Naive thymus-derived CD4-positive, alpha-beta T cell (primary cell): ENCODE results near the gene TSC22D1. TPM values are rescaled to one million over a fixed set of nuclear protein-coding genes. Genes with fewer than 3 reads are reported as not detected.

Experiments used
- ATAC-seq: fragments of 150-1000 bp; cut with Tn5 transposase; 2 replicates; pipeline ENCODE4 v1.10.0; 2021; ENCODE audit warnings: mild to moderate bottlenecking, moderate library complexity
- CTCF ChIA-PET: fragments of 350-600 bp; sonication (Branson Sonifier 250); formaldehyde crosslinking; loops from one replicate; lab custom pipeline; 2021; ENCODE audit warnings: antibody characterized with exemption; lab: Charles Lee
- POLR2A ChIA-PET: fragments of 350-600 bp; sonication (Branson Sonifier 250); formaldehyde crosslinking; loops from one replicate; lab custom pipeline; 2021; ENCODE audit warnings: antibody characterized with exemption, inconsistent platforms; lab: Charles Lee
- DNase-seq, 9 donors: peaks; one replicate each; pipeline versions ENCODE4 v3.0.0 to v3.0.0-alpha.2; 2020 to 2022; ENCODE audit warnings: mixed read lengths in 1 of 9
- H3K27ac ChIP-seq: one replicate; pipeline ENCODE4 v1.7.0; 2013; ENCODE audit warnings: mild to moderate bottlenecking, low read depth, low read length, moderate library complexity
- H3K27me3 ChIP-seq, 2 donors: one replicate each; pipeline ENCODE4 v1.7.0; 2013; ENCODE audit warnings: low read length in 2 of 2, mild to moderate bottlenecking in 2 of 2, moderate library complexity in 2 of 2; ENCODE audit not compliant: control insufficient read depth in 2 of 2, insufficient read depth in 2 of 2
- H3K36me3 ChIP-seq, 3 experiments: 1 replicate in 2 of 3; 2 replicates in 1 of 3; pipeline ENCODE4 v1.7.0; 2013; ENCODE audit warnings: low read length in 3 of 3, mild to moderate bottlenecking in 3 of 3, moderate library complexity in 1 of 3; ENCODE audit not compliant: insufficient read depth in 3 of 3, control insufficient read depth in 2 of 3
- H3K4me1 ChIP-seq, 2 donors: one replicate each; pipeline ENCODE4 v1.7.0; 2013; ENCODE audit warnings: low read length in 2 of 2, mild to moderate bottlenecking in 2 of 2, moderate library complexity in 1 of 2; ENCODE audit not compliant: control insufficient read depth in 2 of 2, insufficient read depth in 2 of 2
- H3K4me3 ChIP-seq: 2 replicates; pipeline ENCODE4 v1.7.0; 2013; ENCODE audit warnings: mild to moderate bottlenecking, low read length
- H3K9me3 ChIP-seq, 3 experiments: 1 replicate in 2 of 3; 2 replicates in 1 of 3; pipeline ENCODE4 v1.7.0; 2013; ENCODE audit warnings: low read length in 3 of 3; ENCODE audit not compliant: control insufficient read depth in 2 of 3
- H3K27ac Mint-ChIP-seq, 9 donors: one replicate each; pipeline ENCODE4 v1.8.0; 2020 to 2022; ENCODE audit warnings: mixed read lengths in 9 of 9, mild to moderate bottlenecking in 8 of 9, moderate library complexity in 5 of 9, inconsistent platforms in 2 of 9
- H3K27me3 Mint-ChIP-seq, 5 donors: one replicate each; pipeline ENCODE4 v1.8.0; 2021 to 2022; ENCODE audit warnings: mixed read lengths in 5 of 5, mild to moderate bottlenecking in 1 of 5
- H3K36me3 Mint-ChIP-seq, 5 donors: one replicate each; pipeline ENCODE4 v1.8.0; 2020 to 2022; ENCODE audit warnings: mixed read lengths in 5 of 5, mild to moderate bottlenecking in 3 of 5, inconsistent platforms in 1 of 5
- H3K4me1 Mint-ChIP-seq, 7 donors: one replicate each; pipeline ENCODE4 v1.8.0; 2020 to 2022; ENCODE audit warnings: mixed read lengths in 7 of 7, mild to moderate bottlenecking in 3 of 7, inconsistent platforms in 1 of 7
- H3K4me3 Mint-ChIP-seq, 10 donors: one replicate each; pipeline ENCODE4 v1.8.0; 2020 to 2022; ENCODE audit warnings: mild to moderate bottlenecking in 10 of 10, mixed read lengths in 10 of 10, moderate library complexity in 6 of 10, inconsistent platforms in 2 of 10
- H3K9me3 Mint-ChIP-seq, 11 donors: one replicate each; pipeline ENCODE4 v1.8.0; 2020 to 2022; ENCODE audit warnings: mixed read lengths in 11 of 11, mild to moderate bottlenecking in 4 of 11, inconsistent platforms in 1 of 11, moderate library complexity in 1 of 11
- intact Hi-C, 2 donors: fragments of 100-400 bp; cut with micrococcal nuclease; formaldehyde crosslinking; loops; one replicate each; pipeline ENCODE4 v1.15.1; 2023
- polyA plus RNA-seq, 2 donors: library from polyadenylated mRNA; unstranded; fragments of 300-500 nt; fragmentation: Illumina TruSeq; gene quantifications; one replicate each; pipeline ENCODE4 v1.2.3, GENCODE V29; 2021
- total RNA-seq, 6 experiments: library from RNA in 5 of 6; stranded (reverse) in 5 of 6; gene quantifications; 1 replicate in 5 of 6; 2 replicates in 1 of 6; pipeline ENCODE4 v1.2.3 and lab custom pipeline; 2021 to 2026

Gene TSC22D1
- total and polyA plus RNA-seq, 7 experiments from 2014 or later: 5.7 to 38.7 (median 29.5) TPM

- CTCF ChIA-PET: no interaction called here
Measured at GRCh38 chr13:44451651-44452050, 124.5 kb downstream of the TSC22D1 start.

GRCh38 chr13:44451126-44451525 lies 125.0 kb downstream of the TSC22D1 start:
- Mint-ChIP-seq H3K9me3 (no peaks in the 10 kb centered on the region), H3K27ac (peak overlapping the region in 1 of 9 donors; percentile 70), H3K4me3 (no peak overlapping the region), H3K4me1 (peaks cover 0 to 4% (median 0%) of the 10 kb centered on the region in 7 donors), H3K36me3 (peaks cover 0 to 10% (median 0%) of the 10 kb centered on the region in 5 donors), H3K27me3 (peaks cover 0 to 4% (median 0%) of the 10 kb centered on the region in 5 donors)
- DNase-seq (no peak), ATAC-seq (no peak)
- Histone ChIP-seq H3K4me1 (no peaks in the 10 kb centered on the region), H3K36me3 (no peaks in the 10 kb centered on the region), H3K9me3 (no peaks in the 10 kb centered on the region), H3K27me3 (no peaks in the 10 kb centered on the region), H3K4me3 (no peak overlapping the region), H3K27ac (no peak overlapping the region)
- intact Hi-C loops: no loop called here
- ChIA-PET POLR2A (no interaction called here), CTCF (no interaction called here)

More at GRCh38 chr13:44451651-44452050, 124.5 kb downstream of the TSC22D1 start:
- H3K27ac Mint-ChIP-seq: no peak overlapping the region
- Histone ChIP-seq H3K36me3 (no peaks in the 10 kb centered on the region), H3K27ac (no peak overlapping the region), H3K4me1 (no peaks in the 10 kb centered on the region), H3K9me3 (no peaks in the 10 kb centered on the region), H3K4me3 (no peak overlapping the region), H3K27me3 (no peaks in the 10 kb centered on the region)
- POLR2A ChIA-PET: no interaction called here
- H3K4me1 Mint-ChIP-seq: peaks cover 0 to 4% (median 0%) of the 10 kb centered on the region in 7 donors
- no peak for DNase-seq
- intact Hi-C loops: no loop called here
- H3K9me3 Mint-ChIP-seq: peaks cover 0 to 1% (median 0%) of the 10 kb centered on the region in 11 donors
- H3K27me3 Mint-ChIP-seq: no peaks in the 10 kb centered on the region
- ATAC-seq: no peak
- peaks cover 0 to 15% (median 3%) of the 10 kb centered on the region in 5 donors for H3K36me3 Mint-ChIP-seq
- no peak overlapping the region for H3K4me3 Mint-ChIP-seq

GRCh38 chr13:44449999-44450821 lies 125.9 kb downstream of the TSC22D1 start:
- DNase-seq (no peak), ATAC-seq (no peak)
- Mint-ChIP-seq H3K36me3 (peaks cover 0 to 8% (median 0%) of the 10 kb centered on the region in 5 donors), H3K4me3 (no peak overlapping the region), H3K27me3 (peaks cover 0 to 8% (median 0%) of the 10 kb centered on the region in 5 donors), H3K4me1 (peaks cover 0 to 4% (median 0%) of the 10 kb centered on the region in 7 donors), H3K9me3 (no peaks in the 10 kb centered on the region), H3K27ac (no peak overlapping the region)
- Histone ChIP-seq H3K4me1 (no peaks in the 10 kb centered on the region), H3K4me3 (no peak overlapping the region), H3K36me3 (no peaks in the 10 kb centered on the region), H3K27me3 (no peaks in the 10 kb centered on the region), H3K27ac (no peak overlapping the region), H3K9me3 (no peaks in the 10 kb centered on the region)
- CTCF ChIA-PET: no interaction called here
- intact Hi-C loops: no loop called here
- POLR2A ChIA-PET: no interaction called here

- no peak for ATAC-seq
- Mint-ChIP-seq H3K4me1 (peaks cover 0 to 5% (median 0%) of the 10 kb centered on the region in 7 donors), H3K36me3 (peaks cover 0 to 8% (median 0%) of the 10 kb centered on the region in 5 donors), H3K9me3 (no peaks in the 10 kb centered on the region), H3K4me3 (no peak overlapping the region), H3K27ac (no peak overlapping the region), H3K27me3 (peaks cover 0 to 14% (median 0%) of the 10 kb centered on the region in 5 donors)
- Histone ChIP-seq H3K36me3 (no peaks in the 10 kb centered on the region), H3K4me1 (no peaks in the 10 kb centered on the region), H3K9me3 (no peaks in the 10 kb centered on the region), H3K4me3 (no peak overlapping the region), H3K27ac (no peak overlapping the region), H3K27me3 (no peaks in the 10 kb centered on the region)
- no peak for DNase-seq
- intact Hi-C loops: no loop called here
- ChIA-PET POLR2A (no interaction called here), CTCF (interaction anchor here (0.7 kb wide), 1 partner anchor 1098 kb away, joined by 3 read pairs; no protein-coding TSS in a partner anchor)
Measured at GRCh38 chr13:44448875-44449274, 127.3 kb downstream of the TSC22D1 start.

- ChIA-PET POLR2A (no interaction called here), CTCF (interaction anchor here (0.7 kb wide), 1 partner anchor 1099 kb away, joined by 3 read pairs; no protein-coding TSS in a partner anchor)
- no peak overlapping the region for H3K27ac ChIP-seq
- H3K4me3 ChIP-seq: no peak overlapping the region
- Mint-ChIP-seq H3K9me3 (no peaks in the 10 kb centered on the region), H3K36me3 (peaks cover 0 to 8% (median 0%) of the 10 kb centered on the region in 5 donors), H3K27ac (no peak overlapping the region), H3K4me1 (peaks cover 0 to 5% (median 0%) of the 10 kb centered on the region in 7 donors), H3K27me3 (peaks cover 0 to 18% (median 0%) of the 10 kb centered on the region in 5 donors), H3K4me3 (no peak overlapping the region)
- H3K36me3 ChIP-seq: no peaks in the 10 kb centered on the region
- intact Hi-C loops: no loop called here
- DNase-seq: no peak
- no peaks in the 10 kb centered on the region for H3K9me3 ChIP-seq
- H3K4me1 ChIP-seq: no peaks in the 10 kb centered on the region
- no peaks in the 10 kb centered on the region for H3K27me3 ChIP-seq
- ATAC-seq: no peak
Measured at GRCh38 chr13:44448373-44448772, 127.8 kb downstream of the TSC22D1 start.

GRCh38 chr13:44447783-44448321 lies 128.3 kb downstream of the TSC22D1 start:
- Mint-ChIP-seq H3K4me3 (no peak overlapping the region), H3K9me3 (no peaks in the 10 kb centered on the region), H3K27ac (no peak overlapping the region), H3K36me3 (peaks cover 0 to 8% (median 0%) of the 10 kb centered on the region in 5 donors), H3K4me1 (peaks cover 0 to 5% (median 0%) of the 10 kb centered on the region in 7 donors), H3K27me3 (peaks cover 0 to 20% (median 0%) of the 10 kb centered on the region in 5 donors)
- ATAC-seq (no peak), DNase-seq (no peak)
- intact Hi-C loops: no loop called here
- POLR2A ChIA-PET: no interaction called here
- H3K36me3 ChIP-seq: no peaks in the 10 kb centered on the region
- H3K27me3 ChIP-seq: no peaks in the 10 kb centered on the region
- H3K4me3 ChIP-seq: no peak overlapping the region
- H3K27ac ChIP-seq: no peak overlapping the region
- CTCF ChIA-PET: interaction anchor here (0.7 kb wide), 1 partner anchor 1099 kb away, joined by 3 read pairs; no protein-coding TSS in a partner anchor
- no peaks in the 10 kb centered on the region for H3K9me3 ChIP-seq
- H3K4me1 ChIP-seq: no peaks in the 10 kb centered on the region
